Naive thymus-derived CD8-positive, alpha-beta T cell (primary cell): ENCODE results near the gene EFCAB8. TPM values are rescaled to one million over a fixed set of nuclear protein-coding genes. Genes with fewer than 3 reads are reported as not detected.

Experiments
- ATAC-seq, 2 donors: fragments of 150-1000 bp; cut with Tn5 transposase in 1 of 2; sonication (Bioruptor Pico), chemical (Tn5 transposase) in 1 of 2; 1 replicate in 1 of 2; 2 replicates in 1 of 2; pipeline ENCODE4 v1.10.0; 2021; ENCODE audit warnings: mild to moderate bottlenecking in 2 of 2, moderate library complexity in 2 of 2
- POLR2A ChIA-PET: fragments of 350-600 bp; sonication (Branson Sonifier 250); formaldehyde crosslinking; loops from one replicate; lab custom pipeline; 2021; ENCODE audit warnings: antibody characterized with exemption; lab: Charles Lee
- DNase-seq, 10 donors: peaks; one replicate each; pipeline versions ENCODE4 v3.0.0 to v3.0.0-alpha.2; 2020 to 2022
- H3K27ac Mint-ChIP-seq, 10 donors: one replicate each; pipeline ENCODE4 v1.8.0; 2020 to 2022; ENCODE audit warnings: mild to moderate bottlenecking in 10 of 10, mixed read lengths in 10 of 10, moderate library complexity in 4 of 10, inconsistent platforms in 1 of 10
- H3K27me3 Mint-ChIP-seq, 5 donors: one replicate each; pipeline ENCODE4 v1.8.0; 2021 to 2022; ENCODE audit warnings: mixed read lengths in 5 of 5
- H3K36me3 Mint-ChIP-seq, 3 donors: one replicate each; pipeline ENCODE4 v1.8.0; 2020 to 2022; ENCODE audit warnings: mixed read lengths in 3 of 3, mild to moderate bottlenecking in 2 of 3, inconsistent platforms in 1 of 3
- H3K4me1 Mint-ChIP-seq, 4 donors: one replicate each; pipeline ENCODE4 v1.8.0; 2021 to 2022; ENCODE audit warnings: mixed read lengths in 4 of 4
- H3K4me3 Mint-ChIP-seq, 10 donors: one replicate each; pipeline ENCODE4 v1.8.0; 2020 to 2022; ENCODE audit warnings: mild to moderate bottlenecking in 10 of 10, mixed read lengths in 10 of 10, moderate library complexity in 6 of 10, inconsistent platforms in 1 of 10
- H3K9me3 Mint-ChIP-seq, 9 donors: one replicate each; pipeline ENCODE4 v1.8.0; 2020 to 2022; ENCODE audit warnings: mixed read lengths in 9 of 9, mild to moderate bottlenecking in 3 of 9, inconsistent platforms in 1 of 9, moderate library complexity in 1 of 9
- polyA plus RNA-seq, 3 donors: library from polyadenylated mRNA; unstranded; fragments of 300-500 nt; fragmentation: Illumina TruSeq; gene quantifications; one replicate each; pipeline ENCODE4 v1.2.3, GENCODE V29; 2021
- total RNA-seq, 8 experiments: library from RNA in 2 of 8; stranded (reverse) in 2 of 8; gene quantifications; one replicate each; pipeline ENCODE4 v1.2.3 and lab custom pipeline; 2021 to 2026

The EFCAB8 gene
- total and polyA plus RNA-seq, 5 experiments from 2014 or later, result 2.2 to 2.9 TPM; not detected in 3

DNA sequence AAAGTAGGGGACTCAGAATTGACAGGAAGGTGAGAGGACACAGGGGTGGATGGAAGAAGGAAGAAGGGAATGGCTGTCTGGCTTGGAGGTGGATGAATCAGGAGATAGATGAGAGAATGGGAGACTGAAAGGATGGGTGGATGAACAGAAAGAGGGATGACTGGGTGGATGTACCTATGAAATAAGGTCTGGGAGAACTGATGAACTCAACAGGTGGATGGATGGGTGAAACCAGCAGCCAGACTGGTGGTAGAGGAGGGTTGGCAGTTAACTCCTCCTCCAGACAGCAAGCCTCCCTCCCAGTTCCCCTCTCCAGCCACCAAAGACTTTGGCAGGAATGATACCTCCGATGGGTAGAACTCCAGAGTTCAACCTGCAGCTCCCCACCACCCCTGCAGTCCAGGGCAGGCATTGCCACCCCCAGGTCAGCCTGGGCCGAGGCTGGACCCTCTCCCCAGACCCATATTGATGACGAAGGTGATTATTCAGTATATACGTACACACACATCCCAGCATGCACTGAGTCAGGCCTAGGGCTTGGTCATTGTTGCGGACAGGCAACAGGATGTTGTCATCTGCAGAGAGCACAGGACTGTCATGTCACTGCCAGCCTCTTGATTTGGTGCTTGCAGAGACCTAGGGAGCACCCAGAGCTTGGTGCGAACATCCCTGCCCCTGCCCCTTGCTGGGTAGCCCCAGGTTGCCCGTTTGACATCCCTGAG is 143.5 kb downstream of the EFCAB8 start:
- Mint-ChIP-seq H3K27me3 (no peaks in the 10 kb centered on the region), H3K9me3 (peaks cover 0 to 8% (median 0%) of the 10 kb centered on the region in 9 donors)
- POLR2A ChIA-PET, result no interaction called here

DNA sequence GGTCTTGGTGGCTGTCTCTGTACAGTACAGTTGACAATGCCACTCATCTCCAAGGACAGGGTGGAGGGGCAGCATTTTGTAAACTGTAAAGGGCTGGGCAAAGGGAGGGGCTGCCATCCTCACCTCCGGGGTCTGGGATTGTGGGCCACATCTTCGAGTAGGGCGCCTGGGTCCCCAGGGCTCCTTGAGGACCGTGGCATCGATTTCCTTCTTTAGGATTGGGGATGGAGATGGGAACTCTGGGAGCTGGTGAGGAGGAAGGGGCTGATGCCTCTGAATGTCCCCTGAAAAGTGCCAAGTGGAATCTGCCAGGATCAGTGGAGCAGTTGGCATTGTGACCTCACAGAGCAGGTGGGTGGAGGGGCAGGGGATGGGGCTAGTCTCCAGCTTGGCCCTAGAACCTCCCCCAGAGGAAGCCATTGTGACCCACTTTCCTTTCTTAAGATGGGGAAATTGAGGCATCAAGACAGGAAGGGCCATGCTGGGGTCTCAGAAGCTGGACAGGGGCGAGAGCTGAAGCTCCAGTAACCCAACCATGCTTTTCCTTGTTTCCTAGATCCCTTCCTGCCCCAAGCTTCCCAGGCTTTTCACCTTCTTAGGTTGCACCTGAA is 145.5 kb downstream of the EFCAB8 start, which contains the start of gene SUN5:
Gene SUN5 (minus strand): TSS at position 293 of the 611 bp plus-strand sequence. CDS start 93 bp downstream, at position 200.
- Mint-ChIP-seq H3K27ac (peak within 1 kb of the TSS in 3 of 10 donors; percentile 41 to 86 (median 69)), H3K9me3 (peaks cover 0 to 8% (median 0%) of the 10 kb centered on the region in 9 donors), H3K36me3 (no peaks in the 10 kb centered on the region), H3K27me3 (no peaks in the 10 kb centered on the region), H3K4me1 (peaks cover 14 to 52% (median 33%) of the 10 kb centered on the region in 4 donors), H3K4me3 (no peak within 1 kb of the TSS)
- POLR2A ChIA-PET, result interaction anchor here (0.8 to 1.7 kb wide), 2 partner anchors 8 to 28 kb away, joined by 4 to 5 read pairs; no protein-coding TSS in a partner anchor
- DNase-seq (no peak), ATAC-seq (no peak)

More for the DNA sequence above, 143.5 kb downstream of the EFCAB8 start:
- peaks cover 16 to 54% (median 37%) of the 10 kb centered on the region in 4 donors for H3K4me1 Mint-ChIP-seq
- no peaks in the 10 kb centered on the region for H3K36me3 Mint-ChIP-seq
- no peak for DNase-seq
- no peak for ATAC-seq
- H3K4me3 Mint-ChIP-seq, result no peak overlapping the region
- H3K27ac Mint-ChIP-seq, result peak overlapping the region in 6 of 10 donors; percentile 24 to 91 (median 78)

DNA sequence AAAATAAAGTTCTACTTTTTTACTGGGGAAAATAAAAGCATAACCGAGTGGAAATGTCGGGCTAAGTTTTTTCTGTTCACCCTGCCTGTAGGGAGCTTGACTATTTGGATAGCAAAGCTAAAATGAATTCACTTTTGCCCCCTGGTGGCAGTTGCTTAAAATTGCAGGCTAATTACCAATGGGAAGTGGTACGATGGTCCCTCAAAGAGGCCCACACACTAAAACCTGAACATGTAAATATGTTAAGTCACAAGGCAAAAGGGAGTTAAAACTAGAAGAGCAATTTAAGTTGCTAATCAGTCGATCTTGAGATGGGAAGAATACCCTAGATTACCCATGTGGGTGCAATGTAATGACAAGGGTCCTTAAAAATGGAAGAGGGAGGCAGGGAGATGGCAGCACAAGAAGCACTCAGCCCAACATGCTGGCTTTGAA is 146.4 kb downstream of the EFCAB8 start:
- ATAC-seq (no peak), DNase-seq (peak in 5 of 10 donors; percentile 29 to 56 (median 46))
- Mint-ChIP-seq H3K36me3 (no peaks in the 10 kb centered on the region), H3K4me3 (no peak overlapping the region), H3K9me3 (peaks cover 0 to 8% (median 0%) of the 10 kb centered on the region in 9 donors), H3K4me1 (peaks cover 10 to 44% (median 30%) of the 10 kb centered on the region in 4 donors), H3K27ac (peak overlapping the region in 1 of 10 donors; percentile 86), H3K27me3 (no peaks in the 10 kb centered on the region)
- POLR2A ChIA-PET, result interaction anchor here (0.8 to 1.7 kb wide), 2 partner anchors 9 to 28 kb away, joined by 4 to 5 read pairs; no protein-coding TSS in a partner anchor

DNA sequence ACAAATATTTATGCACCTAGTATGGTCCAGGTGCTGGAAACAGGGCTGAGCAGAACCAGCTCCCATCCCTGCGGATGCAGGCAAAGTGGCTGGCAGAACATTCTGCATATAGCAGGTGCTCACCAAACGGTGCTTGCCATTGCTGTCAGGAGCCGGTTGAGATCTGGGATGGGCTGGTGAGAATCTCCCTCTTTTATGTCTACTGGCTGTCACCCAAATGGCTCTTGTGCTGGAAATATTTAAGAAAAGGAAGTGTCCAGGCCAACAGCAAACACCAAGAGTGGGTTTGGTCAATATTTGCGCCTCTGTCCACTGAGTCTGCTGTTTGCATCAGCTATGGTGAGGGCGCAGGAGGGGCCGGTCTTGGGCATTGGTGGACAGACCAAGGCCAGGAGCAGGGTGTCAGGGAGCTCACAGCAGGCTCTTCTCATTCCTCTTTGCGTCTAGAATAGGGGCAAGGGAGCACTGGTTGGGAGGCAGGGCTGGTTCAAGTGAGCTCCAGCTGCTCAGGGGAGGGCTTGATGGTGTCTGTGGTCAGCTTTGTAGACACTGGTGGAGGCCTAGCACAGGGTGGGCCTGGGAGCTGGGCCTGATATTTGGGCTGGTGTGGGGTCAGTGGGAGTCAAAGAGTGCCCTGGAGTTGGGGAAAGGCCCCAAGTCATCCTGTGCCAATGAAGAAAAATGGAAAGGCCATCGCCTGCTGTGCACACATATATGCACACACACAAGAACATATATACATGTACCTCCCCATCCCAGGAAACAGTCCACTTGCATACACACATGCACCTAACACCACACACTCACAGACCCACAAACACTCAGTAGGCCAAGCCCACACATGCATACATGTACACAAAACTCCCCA is 147.4 kb downstream of the EFCAB8 start:
- DNase-seq (no peak), ATAC-seq (no peak)
- no peak overlapping the region for H3K4me3 Mint-ChIP-seq
- H3K27ac Mint-ChIP-seq, result peak overlapping the region in 3 of 10 donors; percentile 15 to 52 (median 35)
- POLR2A ChIA-PET, result interaction anchor here (1.7 kb wide), 1 partner anchor 29 kb away, joined by 5 read pairs; no protein-coding TSS in a partner anchor
- peaks cover 0 to 8% (median 0%) of the 10 kb centered on the region in 9 donors for H3K9me3 Mint-ChIP-seq
- H3K4me1 Mint-ChIP-seq, result peaks cover 5 to 36% (median 23%) of the 10 kb centered on the region in 4 donors
- H3K27me3 Mint-ChIP-seq, result no peaks in the 10 kb centered on the region
- no peaks in the 10 kb centered on the region for H3K36me3 Mint-ChIP-seq

DNA sequence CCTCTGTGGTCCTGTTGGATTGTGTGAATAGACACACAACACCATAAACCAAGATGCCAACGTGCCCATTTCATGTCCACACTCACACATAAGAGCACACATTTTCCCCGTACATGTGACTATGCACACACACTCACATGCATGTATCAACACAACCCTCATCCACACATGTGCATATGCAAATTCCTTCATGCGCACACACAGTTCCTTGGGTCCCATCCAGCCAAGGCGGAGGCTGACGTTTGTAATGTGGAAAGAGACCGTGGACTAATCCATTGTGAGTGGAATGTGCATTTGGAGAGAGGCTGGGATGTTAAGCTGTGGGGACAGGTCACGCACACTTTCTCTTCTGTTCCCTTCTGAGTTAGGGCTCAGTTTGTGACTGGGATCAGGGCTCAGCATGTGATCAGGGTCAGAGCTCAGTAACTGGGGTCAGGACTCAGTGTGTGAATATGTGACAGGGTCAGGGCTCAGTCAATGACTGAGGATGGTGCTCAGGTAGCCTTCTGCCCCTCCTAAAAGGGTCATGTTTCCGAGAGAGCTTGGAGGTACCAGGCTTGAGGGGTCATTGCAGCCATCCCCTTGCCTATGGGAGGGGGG is 148.2 kb downstream of the EFCAB8 start:
- H3K4me1 Mint-ChIP-seq, result peaks cover 2 to 31% (median 19%) of the 10 kb centered on the region in 4 donors
- POLR2A ChIA-PET, result no interaction called here
- H3K36me3 Mint-ChIP-seq, result no peaks in the 10 kb centered on the region
- no peak for ATAC-seq
- no peak overlapping the region for H3K4me3 Mint-ChIP-seq
- DNase-seq, result no peak
- no peaks in the 10 kb centered on the region for H3K27me3 Mint-ChIP-seq
- H3K9me3 Mint-ChIP-seq, result peaks cover 0 to 8% (median 0%) of the 10 kb centered on the region in 9 donors
- peak overlapping the region in 3 of 10 donors; percentile 15 to 63 (median 48) for H3K27ac Mint-ChIP-seq

DNA sequence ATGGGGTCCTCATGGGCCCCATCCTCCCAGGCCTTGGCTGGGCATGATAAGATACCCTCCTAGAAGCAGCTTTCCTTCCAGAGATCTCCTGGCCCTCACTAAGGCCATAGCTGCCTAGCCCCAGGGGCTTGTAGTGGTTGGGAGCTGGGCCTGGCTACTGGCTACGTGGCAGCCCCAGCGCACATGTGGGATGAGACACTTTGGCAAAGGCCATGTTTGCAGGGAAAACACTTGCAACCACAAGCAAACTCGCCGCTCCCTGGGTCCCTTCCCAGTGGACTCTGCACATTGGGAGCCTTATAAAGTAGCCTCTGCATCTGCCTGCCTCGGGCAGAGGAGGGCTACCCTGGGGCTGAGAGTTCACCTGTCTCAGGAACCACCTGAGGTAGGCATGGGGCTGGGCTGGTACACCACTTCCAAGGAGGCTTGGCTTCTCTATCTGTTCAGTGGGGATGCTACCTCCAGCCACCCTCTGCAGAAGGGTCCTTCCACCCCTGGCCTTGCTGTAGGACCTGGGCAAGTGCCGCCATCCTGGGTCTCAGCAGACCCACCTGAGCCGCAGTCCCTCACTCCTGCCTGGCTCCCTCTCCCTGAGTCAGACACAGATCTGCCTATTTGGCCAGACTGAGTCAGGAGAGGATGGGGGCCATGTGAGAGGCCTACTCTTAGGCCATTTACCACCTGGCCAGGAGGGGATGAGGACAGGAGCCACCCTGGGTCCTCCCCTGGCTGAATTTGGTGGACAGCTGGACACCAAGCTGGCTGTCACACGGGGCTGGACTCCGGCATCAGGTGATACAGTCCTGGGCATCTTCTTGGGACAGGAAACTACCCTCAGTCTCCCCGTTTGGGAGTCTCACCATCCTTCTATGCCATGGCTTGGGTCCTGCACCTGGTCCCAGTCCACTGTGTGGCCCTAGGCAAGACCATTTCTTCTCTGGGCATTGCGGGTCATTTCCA is 148.9 kb downstream of the EFCAB8 start, which contains the start of gene BPIFB2:
Gene BPIFB2 (plus strand): TSS at position 329 of the 960 bp plus-strand sequence. CDS start 871 bp downstream, outside the sequence.
- no peak for DNase-seq
- Mint-ChIP-seq H3K36me3 (no peaks in the 10 kb centered on the region), H3K4me1 (peaks cover 0 to 28% (median 14%) of the 10 kb centered on the region in 4 donors), H3K27me3 (no peaks in the 10 kb centered on the region), H3K4me3 (no peak within 1 kb of the TSS), H3K27ac (peak within 1 kb of the TSS in 3 of 10 donors; percentile 15 to 63 (median 48)), H3K9me3 (peaks cover 0 to 8% (median 0%) of the 10 kb centered on the region in 9 donors)
- POLR2A ChIA-PET, result no interaction called here
- no peak for ATAC-seq

DNA sequence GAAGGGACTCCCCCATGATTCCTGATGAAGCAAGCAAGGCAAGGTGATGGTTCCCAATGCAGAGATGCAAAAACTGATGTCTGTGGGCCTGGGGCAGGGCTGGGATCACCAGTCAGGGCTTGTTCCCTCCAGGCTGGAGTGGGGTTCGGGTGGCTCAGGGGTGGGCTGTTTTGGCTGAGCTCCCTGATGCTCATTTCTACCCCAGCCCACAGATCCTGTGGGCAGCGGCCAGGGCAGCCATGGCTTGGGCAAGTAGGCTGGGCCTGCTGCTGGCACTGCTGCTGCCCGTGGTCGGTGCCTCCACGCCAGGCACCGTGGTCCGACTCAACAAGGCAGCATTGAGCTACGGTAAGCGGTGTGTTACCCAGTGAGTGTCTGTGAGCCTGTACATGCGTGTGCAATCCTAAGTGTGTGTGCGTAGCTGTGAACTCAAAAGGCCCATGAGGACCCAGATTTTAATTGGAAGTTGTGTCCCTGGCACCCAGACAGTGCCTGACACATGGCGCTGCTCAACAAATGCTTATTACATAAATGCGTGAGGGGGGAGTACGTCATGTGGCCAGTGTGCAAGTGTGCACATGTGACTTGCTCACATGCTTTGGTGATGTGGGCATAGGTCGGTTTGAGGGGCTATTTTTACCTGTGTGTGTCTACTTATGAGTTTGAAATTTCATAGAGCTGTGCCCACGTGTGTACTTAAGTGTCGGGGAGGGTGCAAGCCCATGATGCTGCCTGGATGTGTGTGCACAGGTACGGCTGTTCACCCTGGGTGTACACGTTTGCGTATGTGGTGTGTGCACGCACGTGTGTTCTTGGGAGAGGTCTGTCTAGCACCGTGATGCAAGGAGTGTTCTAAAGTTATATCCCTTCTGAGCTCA is 149.9 kb downstream of the EFCAB8 start:
- POLR2A ChIA-PET, result no interaction called here
- Mint-ChIP-seq H3K9me3 (peaks cover 0 to 8% (median 0%) of the 10 kb centered on the region in 9 donors), H3K27me3 (no peaks in the 10 kb centered on the region), H3K4me3 (no peak overlapping the region), H3K4me1 (peaks cover 3 to 28% (median 14%) of the 10 kb centered on the region in 4 donors), H3K27ac (peak overlapping the region in 1 of 10 donors; percentile 47), H3K36me3 (no peaks in the 10 kb centered on the region)
- DNase-seq, result peak in 1 of 10 donors; percentile 19
- no peak for ATAC-seq

DNA sequence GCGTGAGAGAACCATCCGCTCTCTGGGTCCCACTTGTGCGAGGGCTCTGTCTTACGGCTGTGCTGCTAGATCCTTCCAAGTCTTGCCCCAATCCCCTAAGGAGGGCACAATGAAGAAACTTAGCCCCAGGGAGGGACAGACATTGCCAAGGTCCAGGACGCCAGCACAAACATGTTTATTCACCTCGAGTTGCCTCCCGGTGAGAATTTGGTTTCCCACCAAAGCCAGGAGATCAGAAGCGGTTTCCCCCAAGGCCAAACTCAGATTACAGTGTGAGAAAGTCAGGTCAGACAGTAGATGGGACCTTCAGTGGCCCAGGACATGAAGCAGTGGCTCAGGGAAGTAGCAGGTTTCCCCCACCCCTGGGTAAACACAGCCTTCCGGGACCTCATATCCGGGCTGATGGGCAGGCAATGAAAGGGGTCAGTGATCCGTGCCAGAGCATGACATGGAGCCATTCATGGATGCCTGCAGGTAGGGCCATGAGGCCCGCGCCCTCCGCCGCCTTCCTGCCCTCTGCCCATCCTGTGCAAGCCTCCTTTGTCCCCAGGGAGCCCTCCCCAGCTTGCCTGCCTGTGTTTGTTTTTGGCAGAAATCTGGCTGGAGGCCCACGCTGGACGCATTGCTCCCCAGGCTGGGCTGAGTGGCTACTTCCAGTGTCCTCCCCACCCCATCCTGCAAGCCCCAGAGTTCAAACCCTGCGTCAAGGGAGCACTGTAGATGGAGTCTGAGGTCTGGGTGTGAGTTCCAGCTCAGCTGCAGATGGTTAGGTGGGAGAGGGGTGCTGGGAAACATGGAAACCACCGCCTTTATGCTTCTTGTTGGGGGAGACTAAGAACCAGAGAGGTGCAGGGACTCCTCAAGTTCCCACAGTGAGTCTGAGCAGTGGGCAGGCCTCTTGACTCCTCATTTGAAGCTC is 150.8 kb downstream of the EFCAB8 start:
- Mint-ChIP-seq H3K4me3 (no peak overlapping the region), H3K27me3 (no peaks in the 10 kb centered on the region), H3K4me1 (peaks cover 5 to 20% (median 13%) of the 10 kb centered on the region in 4 donors), H3K9me3 (peaks cover 0 to 8% (median 0%) of the 10 kb centered on the region in 9 donors), H3K27ac (peak overlapping the region in 1 of 10 donors; percentile 24), H3K36me3 (no peaks in the 10 kb centered on the region)
- POLR2A ChIA-PET, result no interaction called here
- ATAC-seq (no peak), DNase-seq (peak in 1 of 10 donors; percentile 36)

DNA sequence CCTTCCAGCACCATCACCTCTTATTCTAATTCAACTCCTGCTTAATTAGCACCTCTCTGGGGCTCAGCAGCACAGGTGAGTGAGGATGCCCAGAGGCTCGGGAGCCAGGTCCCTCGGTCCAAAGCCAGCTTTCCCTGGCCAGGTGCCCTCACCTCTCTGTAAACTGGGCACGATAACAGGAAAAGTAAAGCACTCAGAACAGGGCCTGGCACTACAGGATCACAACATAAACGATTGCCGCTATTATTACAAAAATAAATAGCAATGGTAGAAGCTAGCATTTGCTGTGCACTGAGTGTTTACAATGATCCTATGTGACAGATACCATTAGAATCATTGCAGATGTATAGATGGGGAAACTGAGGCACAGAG is 151.4 kb downstream of the EFCAB8 start:
- no peak for ATAC-seq
- Mint-ChIP-seq H3K27me3 (no peaks in the 10 kb centered on the region), H3K9me3 (peaks cover 0 to 5% (median 0%) of the 10 kb centered on the region in 9 donors), H3K27ac (no peak overlapping the region), H3K36me3 (no peaks in the 10 kb centered on the region), H3K4me3 (no peak overlapping the region), H3K4me1 (peaks cover 5 to 19% (median 10%) of the 10 kb centered on the region in 4 donors)
- DNase-seq, result peak in 1 of 10 donors; percentile 16
- POLR2A ChIA-PET, result no interaction called here
